Stomach (tissue), 9 donors: Measurements from ENCODE around the gene LTB4R. TPM values are rescaled to one million over a fixed set of nuclear protein-coding genes. Genes with fewer than 3 reads are reported as not detected.
"Not testable (repeated sequence)": the region's sequence is repeated elsewhere in the genome, so short reads cannot be mapped to it uniquely, and the experiment has no call there.

Experiments
- DNase-seq, 2 donors: peaks; one replicate each; pipeline versions ENCODE4 v3.0.0 to v3.0.0-alpha.2; 2013 to 2019
- H3K27ac ChIP-seq, 5 donors: fragments of 200-600 bp in 4 of 5; sonication (generic) in 4 of 5; one replicate each; pipeline ENCODE4 v1.5.1; 2013 to 2019; ENCODE audit warnings: mild to moderate bottlenecking in 1 of 5, moderate library complexity in 1 of 5
- H3K27me3 ChIP-seq, 3 donors: fragments of 200-600 bp; sonication (generic); one replicate each; pipeline ENCODE4 v1.5.1; 2017 to 2019; ENCODE audit warnings: mixed run types in 1 of 3
- H3K36me3 ChIP-seq, 4 donors: fragments of 200-600 bp; sonication (generic); 1 replicate in 3 of 4; 2 replicates in 1 of 4; pipeline ENCODE4 v1.5.1; 2016 to 2019
- H3K4me1 ChIP-seq, 4 donors: fragments of 200-600 bp; sonication (generic); one replicate each; pipeline ENCODE4 v1.5.1; 2016 to 2019
- H3K4me3 ChIP-seq, 4 donors: fragments of 200-600 bp; sonication (generic) in 3 of 4; one replicate each; pipeline ENCODE4 v1.5.1; 2016 to 2019; ENCODE audit warnings: mild to moderate bottlenecking in 1 of 4
- H3K9me3 ChIP-seq, 4 donors: fragments of 200-600 bp; sonication (generic); one replicate each; pipeline ENCODE4 v1.5.1; 2016 to 2019
- CTCF ChIP-seq, 7 experiments: fragments of 450-650 bp in 4 of 7; fragments of 200-600 bp in 3 of 7; sonication (generic) in 3 of 7; IDR thresholded peaks; one replicate each; pipeline ENCODE4 v1.5.1; 2016 to 2019; ENCODE audit warnings: antibody characterized with exemption in 7 of 7, control low read depth in 2 of 7, mild to moderate bottlenecking in 1 of 7
- EP300 ChIP-seq: sonication (generic); formaldehyde crosslinking; IDR thresholded peaks from one replicate; pipeline ENCODE4 v1.6.1; 2017; ENCODE audit warnings: antibody characterized with exemption
- POLR2A ChIP-seq, 4 donors: fragments of 450-650 bp; IDR thresholded peaks; one replicate each; pipeline ENCODE4 v1.6.1; 2016; ENCODE audit warnings: antibody characterized with exemption in 4 of 4, control low read depth in 2 of 4, mild to moderate bottlenecking in 1 of 4, moderate library complexity in 1 of 4
- POLR2AphosphoS5 ChIP-seq, 3 donors: sonication (generic); formaldehyde crosslinking; IDR thresholded peaks; one replicate each; pipeline ENCODE4 v1.6.1; 2016; ENCODE audit warnings: antibody characterized with exemption in 3 of 3
- WGBS, 5 donors: extraction: QIAGEN DNeasy Blood & Tissue Kit in 3 of 5; methylation state at CpG; one replicate each; pipeline versions ENCODE4 v1.1.5 to v1.1.7; 2013 to 2018; 5-methylcytosine and 5-hydroxymethylcytosine counted together
- intact Hi-C: fragments of 100-400 bp; cut with DNase I; formaldehyde crosslinking; loops from one replicate; pipeline ENCODE4 v1.15.1; 2023; ENCODE audit warnings: low total_unique reads
- polyA plus RNA-seq, 3 donors: library from polyadenylated mRNA; stranded (reverse); fragments of 200-250 nt; gene quantifications; one replicate each; pipeline ENCODE4 v1.2.3, GENCODE V29; 2013
- total RNA-seq, 5 donors: library from RNA; depleted of rRNA; stranded (reverse); fragments of >200 nt; gene quantifications; one replicate each; pipeline versions ENCODE4 v1.1.0 to v1.2.3, GENCODE V29; 2014 to 2016
- donor health status: healthy with polysubstance abuse.
- donor health status: Bipolar disorder and iron deficiency.
- donor health status: healthy.

Gene LTB4R
- total and polyA plus RNA-seq, 8 donors, result 1.4 to 92.8 (median 21.6) TPM; not detected in 1

GRCh38 chr14:24327914-24328313, 16.6 kb downstream of the LTB4R start:
- peak overlapping the region in 1 of 5 donors; percentile 42 for H3K27ac ChIP-seq
- DNase-seq, result peak in 1 of 2 donors; percentile 69
- H3K4me1 ChIP-seq, result peaks cover 13 to 53% (median 20%) of the 10 kb centered on the region in 4 donors
- intact Hi-C loops, H3K27me3 ChIP-seq, H3K4me3 ChIP-seq, H3K9me3 ChIP-seq, H3K36me3 ChIP-seq: not testable (repeated sequence)
- peak in 5 of 7 experiments; percentile 56 to 67 (median 65) for TF ChIP-seq CTCF (IDR thresholded peaks at IDR 0.05)
- 3 to 15% (median 5%) methylated on average over 7 to 9 of the region's 9 CpGs for WGBS, 5 donors

- TF ChIP-seq EP300, result no peak
- TF ChIP-seq CTCF (IDR thresholded peaks at IDR 0.05), result no peak
- no peak for TF ChIP-seq POLR2A (IDR thresholded peaks at IDR 0.05)
- no peak for TF ChIP-seq POLR2AphosphoS5 (IDR thresholded peaks at IDR 0.05)
- intact Hi-C loops, result no loop called here
- H3K27me3 ChIP-seq, result peaks cover 0 to 11% (median 4%) of the 10 kb centered on the region in 3 donors
- H3K4me1 ChIP-seq, result peaks cover 25 to 65% (median 32%) of the 10 kb centered on the region in 4 donors
- 81 to 88% (median 87%) methylated on average over 7 to 12 of the region's 12 CpGs for WGBS, 5 donors
- H3K9me3 ChIP-seq, result no peaks in the 10 kb centered on the region
- no peak overlapping the region for H3K4me3 ChIP-seq
- DNase-seq, result no peak
- no peaks in the 10 kb centered on the region for H3K36me3 ChIP-seq
- H3K27ac ChIP-seq, result peak overlapping the region in 4 of 5 donors; percentile 1 to 50 (median 43)
Observed at GRCh38 chr14:24329073-24329663, 17.9 kb downstream of the LTB4R start.

GRCh38 chr14:24329736-24330135, 18.4 kb downstream of the LTB4R start:
- Histone ChIP-seq H3K27ac (peak overlapping the region in 3 of 5 donors; percentile 37 to 50 (median 49)), H3K36me3 (no peaks in the 10 kb centered on the region), H3K27me3 (peaks cover 0 to 17% (median 8%) of the 10 kb centered on the region in 3 donors), H3K9me3 (no peaks in the 10 kb centered on the region), H3K4me3 (no peak overlapping the region), H3K4me1 (peaks cover 30 to 71% (median 38%) of the 10 kb centered on the region in 4 donors)
- TF ChIP-seq CTCF (IDR thresholded peaks at IDR 0.05), result no peak
- TF ChIP-seq POLR2AphosphoS5 (IDR thresholded peaks at IDR 0.05), result peak in 1 of 3 donors; percentile 33
- TF ChIP-seq POLR2A (IDR thresholded peaks at IDR 0.05), result no peak
- no peak for TF ChIP-seq EP300
- DNase-seq, result peak in 1 of 2 donors; percentile 62
- WGBS, 5 donors, result 65 to 73% (median 71%) methylated on average over 9 of the region's 9 CpGs
- intact Hi-C loops, result loop anchor here (5.0 kb wide), 1 partner anchor 103 kb away; no protein-coding TSS in a partner anchor

GRCh38 chr14:24330973-24331674, 19.8 kb downstream of the LTB4R start:
- H3K27ac ChIP-seq, result no peak overlapping the region
- H3K9me3 ChIP-seq, result no peaks in the 10 kb centered on the region
- intact Hi-C loops, result loop anchor here (5.0 kb wide), 1 partner anchor 101 kb away; no protein-coding TSS in a partner anchor
- H3K4me3 ChIP-seq, result no peak overlapping the region
- no peak for DNase-seq
- peaks cover 0 to 29% (median 8%) of the 10 kb centered on the region in 3 donors for H3K27me3 ChIP-seq
- 87 to 93% (median 91%) methylated on average over 6 to 10 of the region's 10 CpGs for WGBS, 5 donors
- H3K4me1 ChIP-seq, result peaks cover 34 to 85% (median 42%) of the 10 kb centered on the region in 4 donors
- H3K36me3 ChIP-seq, result peaks cover 0 to 6% (median 2%) of the 10 kb centered on the region in 4 donors
- TF ChIP-seq EP300 (no peak), POLR2A (IDR thresholded peaks at IDR 0.05) (no peak), CTCF (IDR thresholded peaks at IDR 0.05) (no peak)
